HepG2 (cell line): Measurements from ENCODE around the gene GPR183. TPM values are rescaled to one million over a fixed set of nuclear protein-coding genes. Genes with fewer than 3 reads are reported as not detected.

ENCODE experiments used
- ATAC-seq: fragments of 200-7000 bp; cut with Tn5 transposase; 3 replicates; pipeline ENCODE4 v1.9.1; 2020; ENCODE audit warnings: mild to moderate bottlenecking, moderate library complexity
- BruUV-seq: library from RNA; stranded (reverse); fragments of 400-500 nt; replicated peaks from 2 replicates; lab custom pipeline; 2021; lab: Mats Ljungman, UMichigan
- CTCF ChIA-PET: fragments of 300-600 bp; formaldehyde crosslinking; extraction: SDS; loops from one replicate; lab custom pipeline; 2021; ENCODE audit warnings: low total read pairs, inconsistent platforms, low intra/inter-chr PET ratio; lab: Yijun Ruan, JAX
- POLR2A ChIA-PET: fragments of 350-600 bp; sonication (Branson Sonifier 250); formaldehyde crosslinking; loops from one replicate; lab custom pipeline; 2020; ENCODE audit warnings: antibody characterized with exemption, inconsistent platforms; lab: Yijun Ruan, JAX
- DNase-seq: peaks from one replicate; pipeline ENCODE4 v3.0.0-alpha.2; 2015; ENCODE audit warnings: low spot score
- FAIRE-seq: peaks from 3 replicates; lab custom pipeline; 2011; peaks lifted over from hg19 to GRCh38; lab: Jason Lieb, UNC
- H2AFZ ChIP-seq: one replicate; pipeline ENCODE4 v1.6.1; 2011; ENCODE audit warnings: low read length, inconsistent platforms
- H3K27ac ChIP-seq: fragments of 300-600 bp; 3 replicates; pipeline ENCODE4 v1.8.0; 2011; ENCODE audit warnings: mixed run types, mild to moderate bottlenecking, mixed read lengths, low read length, inconsistent platforms; ENCODE audit not compliant: insufficient read depth; ENCODE audit errors: extremely low read length
- H3K27me3 ChIP-seq, 2 experiments: fragments of 200-600 bp in 1 of 2; 2 replicates in 1 of 2; 3 replicates in 1 of 2; pipeline versions ENCODE4 v1.6.0 to v1.8.0; 2011; ENCODE audit warnings: low read length in 2 of 2, mild to moderate bottlenecking in 2 of 2, moderate library complexity in 2 of 2, inconsistent platforms in 1 of 2; ENCODE audit not compliant: insufficient read depth in 2 of 2, control insufficient read depth in 1 of 2
- H3K36me3 ChIP-seq, 2 experiments: fragments of 200-600 bp in 1 of 2; replicated peaks in 1 of 2; 2 replicates in 1 of 2; 3 replicates in 1 of 2; pipeline versions ENCODE4 v1.5.1 to v1.8.0; 2011; ENCODE audit warnings: low read length in 2 of 2, inconsistent platforms in 1 of 2; ENCODE audit not compliant: insufficient read depth in 2 of 2, control insufficient read depth in 1 of 2
- H3K4me1 ChIP-seq: 2 replicates; pipeline ENCODE4 v1.5.1; 2012; ENCODE audit warnings: low read length, inconsistent platforms; ENCODE audit not compliant: insufficient read depth
- H3K4me2 ChIP-seq: 2 replicates; pipeline ENCODE4 v1.6.0; 2011; ENCODE audit warnings: low read depth, low read length, inconsistent platforms
- H3K4me3 ChIP-seq, 3 experiments: fragments of 200-600 bp in 1 of 3; sonication (generic), shearing (Covaris generic) in 1 of 3; replicated peaks in 1 of 3; 2 replicates each; pipeline ENCODE4 v1.5.1; 2011 to 2016; ENCODE audit warnings: low read length in 3 of 3, inconsistent platforms in 2 of 3, low read depth in 2 of 3, mild to moderate bottlenecking in 2 of 3, control low read depth in 1 of 3, mixed read lengths in 1 of 3; ENCODE audit not compliant: insufficient read depth in 1 of 3
- H3K79me2 ChIP-seq: one replicate; pipeline ENCODE4 v1.6.1; 2011; ENCODE audit warnings: low read length, inconsistent platforms; ENCODE audit not compliant: insufficient read depth
- H3K9ac ChIP-seq: 2 replicates; pipeline ENCODE4 v1.6.0; 2011; ENCODE audit warnings: mild to moderate bottlenecking, low read depth, low read length, inconsistent platforms; ENCODE audit not compliant: insufficient read depth
- H3K9me3 ChIP-seq: 2 replicates; pipeline ENCODE4 v1.5.1; 2012; ENCODE audit warnings: mild to moderate bottlenecking, low read length
- H4K20me1 ChIP-seq: 2 replicates; pipeline ENCODE4 v1.6.0; 2011; ENCODE audit warnings: inconsistent platforms, mild to moderate bottlenecking, low read length, moderate library complexity; ENCODE audit not compliant: insufficient read depth
- FOSL2 ChIP-seq: sonication (generic); formaldehyde crosslinking; IDR thresholded peaks from 2 replicates; pipeline ENCODE4 v1.4.0; 2020; ENCODE audit warnings: missing genetic modification reagents
- KAT2B ChIP-seq: fragments of 150-350 bp; IDR thresholded peaks from 2 replicates; pipeline ENCODE4 v1.6.1; 2014; ENCODE audit warnings: low read depth, low read length, borderline replicate concordance
- LCORL ChIP-seq, 2 experiments: fragments of 450-650 bp in 1 of 2; sonication (generic) in 1 of 2; formaldehyde crosslinking in 1 of 2; IDR thresholded peaks; 2 replicates each; pipeline versions ENCODE4 v1.5.0 to v1.6.1; 2017 to 2020; ENCODE audit warnings: antibody characterized with exemption in 1 of 2, missing genetic modification reagents in 1 of 2
- MTF2 ChIP-seq: sonication (generic); formaldehyde crosslinking; IDR thresholded peaks from 2 replicates; pipeline ENCODE4 v1.5.0; 2020; ENCODE audit warnings: missing genetic modification reagents, borderline replicate concordance
- PRPF4 ChIP-seq: fragments of 200-400 bp; formaldehyde crosslinking; IDR thresholded peaks from 2 replicates; pipeline ENCODE4 v1.6.1; 2016; ENCODE audit warnings: low read length, low read depth; ENCODE audit not compliant: poor library complexity, severe bottlenecking
- SMAD3 ChIP-seq: sonication (generic); formaldehyde crosslinking; IDR thresholded peaks from 2 replicates; pipeline ENCODE4 v1.4.0; 2020; ENCODE audit warnings: missing genetic modification reagents
- TBX2 ChIP-seq: sonication (generic); formaldehyde crosslinking; IDR thresholded peaks from 2 replicates; pipeline ENCODE4 v1.5.0; 2020; ENCODE audit warnings: missing genetic modification reagents, mild to moderate bottlenecking, borderline replicate concordance
- ZNF143 ChIP-seq: sonication (generic); formaldehyde crosslinking; IDR thresholded peaks from 2 replicates; pipeline ENCODE4 v1.4.0; 2020; ENCODE audit warnings: missing genetic modification reagents
- ZNF296 ChIP-seq: sonication (generic); formaldehyde crosslinking; conservative IDR thresholded peaks from 2 replicates; pipeline ENCODE4 v1.5.0; 2020; ENCODE audit warnings: mild to moderate bottlenecking, missing genetic modification reagents
- ZNF563 ChIP-seq: sonication (generic); formaldehyde crosslinking; IDR thresholded peaks from 2 replicates; pipeline ENCODE4 v1.8.0; 2022; ENCODE audit warnings: mild to moderate bottlenecking, moderate library complexity, missing genetic modification reagents
- ZSCAN25 ChIP-seq: sonication (generic); formaldehyde crosslinking; IDR thresholded peaks from 2 replicates; pipeline ENCODE4 v1.8.0; 2022; ENCODE audit warnings: mild to moderate bottlenecking, missing genetic modification reagents
- WGBS: methylation state at CpG from one replicate; pipeline ENCODE4 v1.1.6; 2017; ENCODE audit warnings: low lambda C conversion rate; 5-methylcytosine and 5-hydroxymethylcytosine counted together
- in situ Hi-C: cut with HindIII; loops from 2 replicates; pipeline ENCODE4 v1.10.0; 2017; ENCODE audit warnings: low pct_unique_long_range_greater_than_20kb; ENCODE audit not compliant: extremely low pct_ligation_motif_present
- intact Hi-C: fragments of 100-400 bp; cut with micrococcal nuclease; formaldehyde crosslinking; loops from one replicate; pipeline ENCODE4 v1.10.0; 2022; ENCODE audit not compliant: unreplicated experiment
- polyA plus RNA-seq, 8 experiments: library from polyadenylated mRNA; depleted of rRNA in 3 of 8; stranded (reverse) in 7 of 8; unstranded in 1 of 8; fragments of >200 nt; fragmentation: Illumina TruSeq in 4 of 8; extraction: Trizol in 4 of 8; gene quantifications; 2 replicates each; pipeline versions ENCODE4 v1.2.1 to v1.2.3, GENCODE V29; 2011 to 2016; ENCODE audit warnings: low read depth in 4 of 8, missing spikeins in 1 of 8, mixed read lengths in 1 of 8; ENCODE audit not compliant: insufficient read depth in 1 of 8
- total RNA-seq, 5 experiments: library from RNA; depleted of rRNA; stranded (reverse); fragments of >200 nt; fragmentation: Illumina TruSeq; extraction: Trizol; gene quantifications; 2 replicates each; pipeline ENCODE4 v1.2.3, GENCODE V29; 2016; ENCODE audit warnings: low read depth in 1 of 5
- TF ChIP-seq, protein P1 (sequence below): sonication (generic); formaldehyde crosslinking; IDR thresholded peaks from 2 replicates; pipeline ENCODE4 v1.8.1; 2023; ENCODE audit warnings: mild to moderate bottlenecking, inconsistent platforms, moderate library complexity, missing genetic modification reagents, borderline replicate concordance

Gene GPR183
- total and polyA plus RNA-seq, 2 of the 13 experiments (the other 11 are each of a cell fraction or from before 2014, with no cell fraction given) = not detected

DNA sequence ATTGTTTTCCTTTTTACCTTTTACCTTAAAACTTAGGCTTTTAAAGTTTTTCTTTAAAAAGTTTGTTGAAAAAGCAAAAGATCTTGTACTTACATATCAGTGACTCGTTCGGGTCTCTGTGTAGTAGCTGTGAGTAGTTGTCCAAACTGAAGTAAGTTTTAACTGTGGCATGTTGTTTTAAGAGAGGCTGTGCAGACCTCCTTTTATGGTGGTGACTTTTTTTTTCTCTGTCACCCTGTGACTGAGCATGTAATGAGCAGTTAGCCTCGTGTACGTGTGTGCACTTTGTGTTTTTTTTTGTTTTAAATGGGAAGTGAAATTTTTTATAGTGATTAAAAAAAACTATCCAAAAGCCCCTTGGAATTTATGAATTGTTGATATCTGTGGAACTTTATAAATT lies at the start of gene GPR183 (continued):
- no peak for TF ChIP-seq MTF2 (CRISPR knock-in tag)
- no peak for TF ChIP-seq FOSL2
- no peak for TF ChIP-seq ZNF143 (CRISPR knock-in tag)
- TF ChIP-seq ZNF563 = no peak
- TF ChIP-seq, protein P1, sequence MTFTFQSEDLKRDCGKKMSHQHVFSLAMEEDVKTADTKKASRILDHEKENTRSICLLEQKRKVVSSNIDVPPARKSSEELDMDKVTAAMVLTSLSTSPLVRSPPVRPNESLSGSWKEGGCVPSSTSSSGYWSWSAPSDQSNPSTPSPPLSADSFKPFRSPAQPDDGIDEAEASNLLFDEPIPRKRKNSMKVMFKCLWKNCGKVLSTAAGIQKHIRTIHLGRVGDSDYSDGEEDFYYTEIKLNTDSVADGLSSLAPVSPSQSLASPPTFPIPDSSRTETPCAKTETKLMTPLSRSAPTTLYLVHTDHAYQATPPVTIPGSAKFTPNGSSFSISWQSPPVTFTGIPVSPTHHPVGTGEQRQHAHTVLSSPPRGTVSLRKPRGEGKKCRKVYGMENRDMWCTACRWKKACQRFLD = no peak
- no peak for TF ChIP-seq ZSCAN25 (CRISPR knock-in tag)
- TF ChIP-seq SMAD3 (CRISPR knock-in tag) = no peak

DNA sequence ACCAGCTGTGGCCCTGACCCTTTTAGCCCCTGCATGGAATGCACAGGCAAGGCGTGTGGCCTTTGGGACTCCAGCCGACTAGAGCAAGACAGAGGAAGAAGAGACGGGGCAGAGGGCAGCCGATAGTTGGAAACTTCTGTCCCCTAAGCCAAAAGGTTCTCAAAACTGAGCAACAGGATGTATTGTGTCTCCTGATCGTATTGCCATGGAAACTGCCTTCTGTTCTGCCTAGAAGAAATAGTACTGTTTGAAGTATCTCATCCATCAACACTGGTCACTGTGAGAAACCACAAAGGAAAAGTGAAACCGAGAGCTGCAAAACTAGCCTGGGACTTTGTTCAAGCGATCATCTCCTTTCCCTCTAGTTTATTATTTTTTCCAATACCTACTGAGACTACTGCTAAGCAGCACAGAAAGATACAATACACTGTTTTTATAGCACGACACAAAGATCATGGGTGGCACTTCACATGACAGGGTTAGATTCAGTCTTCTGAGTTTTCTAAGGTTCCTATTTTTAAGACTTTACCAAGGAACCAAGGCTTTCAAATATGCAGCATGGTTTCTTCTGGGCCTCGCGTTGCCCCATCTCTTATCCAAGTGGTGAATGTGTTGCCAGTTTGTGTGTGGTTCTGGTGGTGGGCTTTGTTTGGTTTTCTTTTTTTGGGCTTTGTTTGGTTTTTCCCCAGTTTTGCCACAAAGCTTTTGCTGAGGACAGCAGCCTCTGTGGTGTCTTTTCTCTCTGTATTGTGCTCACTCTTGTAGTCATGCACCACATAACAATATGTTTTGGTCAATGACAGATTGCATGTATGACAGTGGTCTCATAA lies 49.3 kb upstream of the GPR183 start:
- ATAC-seq (peak; percentile 16; the same call in 1 of the 3 replicates), DNase-seq (no peak), FAIRE-seq (no peak)
- 94% methylated on average over 10 of the region's 10 CpGs for WGBS
- Histone ChIP-seq H3K4me3 (no peak overlapping the region), H3K36me3 (peaks cover 17 to 58% of the 10 kb centered on the region in 2 experiments), H3K9me3 (no peaks in the 10 kb centered on the region), H3K79me2 (no peaks in the 10 kb centered on the region), H3K9ac (no peak overlapping the region), H3K4me2 (no peak overlapping the region), H4K20me1 (no peaks in the 10 kb centered on the region; the same call in 1 of the 2 replicates), H3K27me3 (no peaks in the 10 kb centered on the region), H3K27ac (no peak overlapping the region), H2AFZ (no peak overlapping the region), H3K4me1 (no peaks in the 10 kb centered on the region)
- in situ Hi-C loops = no loop called here
- no peak for TF ChIP-seq TBX2
- no peak for TF ChIP-seq ZNF296 (CRISPR knock-in tag)
- no peak for TF ChIP-seq PRPF4
- no peak for TF ChIP-seq KAT2B
- no peak for TF ChIP-seq LCORL (IDR thresholded peaks at IDR 0.05)
- no peak for TF ChIP-seq LCORL (CRISPR knock-in tag; IDR thresholded peaks at IDR 0.05)
- POLR2A ChIA-PET = no interaction called here
- CTCF ChIA-PET = no interaction called here
- intact Hi-C loops = no loop called here
- no TSS peak for BruUV-seq
